Hematopoietic multipotent progenitor cell treated with erythropoietin and hydrocortisone succinate and interleukin-3 and kit ligand, for 15 days (in vitro differentiated cells): ENCODE results near the gene PIGQ.

Experiments used
- DNase-seq: peaks from one replicate; pipeline ENCODE4 v3.0.0-alpha.2; 2015; ENCODE audit warnings: low spot score

Gene PIGQ

DNA sequence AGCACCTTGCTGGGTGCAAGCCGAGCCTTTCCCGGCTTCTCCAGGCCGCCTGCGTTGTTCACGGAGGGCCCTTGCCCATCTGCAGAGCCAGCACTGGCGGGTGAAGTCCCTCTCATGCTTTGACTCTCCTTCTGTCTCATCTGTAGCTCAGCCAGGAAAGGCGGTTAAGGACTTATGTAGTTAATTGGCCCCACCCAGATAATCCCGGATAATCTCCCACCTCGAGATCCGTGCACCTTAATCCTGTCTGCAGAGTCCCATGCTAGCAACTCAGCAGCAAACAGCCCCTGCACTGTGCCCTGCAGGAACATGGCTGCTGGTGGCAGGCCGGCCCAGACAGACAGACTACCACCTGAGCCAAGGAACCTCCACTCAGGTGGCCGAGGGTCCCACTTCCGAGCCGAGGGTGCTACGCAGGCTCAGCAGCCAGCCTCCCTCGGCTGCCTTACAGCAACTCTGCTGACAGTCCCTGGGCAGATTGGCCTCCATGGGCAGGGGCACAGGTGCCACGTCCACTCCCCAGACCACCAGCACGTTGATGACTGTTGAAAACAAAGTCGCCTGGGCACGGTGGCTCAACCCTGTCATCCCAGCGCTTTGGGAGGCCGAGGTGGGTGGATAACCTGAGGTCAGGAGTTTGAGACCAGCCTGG is 37.0 kb downstream of the PIGQ start:
- DNase-seq, result no peak

- no peak for DNase-seq
Observed at GRCh38 chr16:608019-608418, 38.3 kb downstream of the PIGQ start.

DNA sequence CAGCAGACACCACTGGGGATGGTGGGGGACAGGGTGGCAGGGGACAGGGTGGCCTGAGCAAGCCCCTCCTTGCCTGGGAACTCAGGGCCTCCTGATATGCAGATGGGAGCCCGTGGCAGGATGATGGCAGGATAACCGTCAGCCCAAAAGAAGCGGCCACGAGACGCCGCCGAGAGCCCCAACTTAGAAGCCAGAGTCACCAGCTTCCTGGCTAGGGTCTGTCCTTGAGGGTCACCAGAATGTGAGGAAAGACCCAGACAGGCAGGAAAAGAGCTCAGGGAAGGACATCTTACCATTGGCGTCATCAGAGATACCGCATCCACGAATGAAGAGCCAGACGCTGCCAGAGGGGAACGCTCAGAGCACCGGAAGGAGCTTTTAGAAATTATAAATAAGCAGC is 39.5 kb downstream of the PIGQ start:
- no peak for DNase-seq

DNA sequence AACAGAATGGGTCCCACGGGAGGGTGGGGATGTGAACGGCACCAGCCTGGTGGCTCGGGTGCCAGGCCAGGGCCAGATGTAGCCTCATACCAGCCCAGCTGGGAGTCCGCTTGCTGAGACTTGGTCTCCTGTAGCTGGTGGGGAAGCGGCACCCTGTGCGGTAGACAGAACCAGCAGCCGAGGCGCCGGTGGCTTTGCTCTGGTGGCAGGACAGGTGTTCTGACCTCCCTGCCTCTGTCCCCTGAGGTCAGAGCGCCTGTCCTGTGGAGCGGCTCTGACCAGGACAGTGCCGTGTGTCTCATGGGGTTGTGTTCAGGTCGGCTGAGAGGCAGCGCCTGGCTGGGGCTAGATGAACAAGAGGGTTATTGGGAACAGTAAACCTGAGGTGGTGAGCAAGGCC is 40.2 kb downstream of the PIGQ start:
- no peak for DNase-seq

DNA sequence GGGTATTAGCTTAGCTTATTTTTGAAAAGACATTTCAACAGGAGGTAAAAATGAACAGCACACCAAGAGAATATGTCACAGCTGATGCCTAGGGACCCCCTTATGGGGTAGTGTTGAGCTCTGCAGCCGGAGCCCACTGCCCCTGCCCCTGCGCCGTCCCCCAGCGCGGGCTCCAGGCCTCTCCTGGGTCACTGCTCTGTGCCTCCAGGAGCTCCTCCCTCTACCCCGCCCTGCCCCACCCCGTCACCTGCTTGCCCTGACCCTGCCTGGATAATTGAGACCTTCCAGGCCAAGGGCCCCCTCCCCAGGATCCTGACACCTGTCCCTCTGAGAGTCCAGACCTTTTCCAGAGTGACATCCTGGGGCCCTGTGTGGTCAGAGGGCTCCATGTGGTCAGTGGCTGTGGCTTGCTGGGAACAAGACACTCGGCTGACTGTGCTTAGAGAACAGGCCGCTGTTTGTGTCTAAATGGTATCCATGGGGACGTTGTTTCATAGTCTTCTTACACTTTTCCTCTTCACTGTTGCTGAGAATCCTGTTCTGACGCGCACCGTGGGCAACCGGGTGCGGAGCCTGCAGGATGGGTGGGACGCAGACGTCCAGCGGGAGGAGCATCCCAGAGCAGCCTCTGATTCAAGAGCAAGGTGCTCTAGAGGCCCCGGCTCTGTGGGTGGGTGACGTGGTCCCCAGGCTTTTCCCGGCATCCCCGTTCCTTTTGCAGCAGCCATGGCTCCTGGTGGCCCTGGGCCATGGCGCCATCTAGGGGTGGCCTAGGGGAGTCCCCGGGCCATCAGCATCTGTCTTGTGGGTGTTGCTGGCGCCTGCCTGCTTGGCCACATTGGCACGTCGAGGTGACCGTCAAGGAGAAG is 41.0 kb downstream of the PIGQ start:
- DNase-seq, result peak; percentile 56

- DNase-seq, result no peak
Observed at GRCh38 chr16:615122-615521, 45.4 kb downstream of the PIGQ start.

DNA sequence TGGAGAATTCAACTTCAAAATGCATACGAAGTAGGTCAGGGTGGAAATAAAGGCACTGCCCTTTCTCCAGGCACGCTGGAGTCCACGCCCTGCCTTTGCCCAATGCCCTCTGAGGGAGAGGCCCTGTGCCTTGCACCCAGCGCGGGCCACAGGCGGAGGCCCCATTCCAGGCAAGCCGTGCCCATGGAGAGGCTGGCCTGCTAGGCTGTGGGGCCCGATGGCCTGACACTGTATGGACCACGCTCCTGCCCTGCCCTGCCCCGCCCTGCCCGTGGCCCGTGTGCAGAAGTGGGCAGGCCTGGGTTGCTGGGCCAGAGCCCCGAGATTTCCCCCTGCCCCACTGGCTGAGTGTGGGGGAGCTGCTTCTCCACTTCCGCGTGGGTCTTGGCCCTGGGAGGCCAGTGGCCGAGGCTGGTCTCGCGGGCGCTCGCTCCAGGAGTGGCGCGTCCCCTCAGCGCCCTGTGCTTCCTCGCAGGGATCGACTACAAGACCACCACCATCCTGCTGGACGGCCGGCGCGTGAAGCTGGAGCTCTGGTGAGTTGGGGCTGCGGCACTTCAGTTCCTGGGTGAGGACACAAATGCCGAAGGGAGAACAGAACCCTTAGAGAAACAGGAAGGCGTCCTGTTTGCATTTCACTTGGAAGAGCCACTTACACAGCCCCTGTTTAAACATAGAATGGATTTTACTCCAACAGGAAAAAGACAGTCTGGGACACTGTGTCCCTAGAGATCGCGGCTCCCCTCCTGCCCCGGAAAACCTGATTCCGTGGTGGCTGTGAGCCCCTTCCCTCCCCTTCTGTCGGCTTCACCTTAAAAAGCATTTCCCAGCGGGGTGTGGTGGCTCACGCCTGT is 47.2 kb downstream of the PIGQ start:
- no peak for DNase-seq

- DNase-seq, result no peak
Observed at GRCh38 chr16:617855-618254, 48.1 kb downstream of the PIGQ start.

- no peak for DNase-seq
Observed at GRCh38 chr16:619476-620100, 49.8 kb downstream of the PIGQ start.

DNA sequence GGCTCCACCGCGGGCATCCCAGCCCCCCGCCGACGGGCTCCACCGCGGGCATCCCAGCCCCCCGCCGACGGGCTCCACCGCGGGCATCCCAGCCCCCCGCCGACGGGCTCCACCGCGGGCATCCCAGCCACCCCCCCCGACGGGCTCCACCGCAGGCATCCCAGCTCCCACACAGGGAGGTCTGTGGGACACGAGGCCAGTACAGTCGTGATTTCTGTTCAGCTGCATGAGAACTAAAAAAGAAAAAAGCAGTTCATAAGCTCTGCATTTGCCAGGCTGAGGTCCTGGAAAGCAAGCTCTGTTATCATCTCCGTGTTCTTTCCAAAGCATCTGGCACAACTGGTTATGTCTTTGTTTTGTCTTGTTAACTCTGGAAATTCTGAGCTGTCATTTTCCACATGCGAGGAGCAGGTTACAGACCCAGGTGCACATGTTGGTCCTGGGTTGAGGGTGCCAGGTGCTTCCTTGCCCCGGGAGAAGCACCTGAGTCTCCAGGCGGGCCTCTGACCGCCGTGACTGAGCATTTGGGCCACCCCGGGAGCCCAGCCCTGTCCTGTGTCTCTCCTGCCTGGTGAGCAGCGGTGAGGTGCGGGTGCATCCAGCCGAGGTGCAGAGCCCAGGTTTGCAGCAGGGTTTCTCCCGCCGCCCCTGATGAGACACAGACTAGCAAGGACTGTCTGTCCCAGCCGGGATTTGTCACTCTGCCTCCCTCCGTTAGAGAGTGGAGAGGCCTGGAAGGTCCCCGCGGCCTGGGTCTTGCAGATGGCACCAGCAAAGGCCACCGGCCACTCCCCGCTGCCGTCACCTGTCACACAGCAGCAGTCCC is 51.1 kb downstream of the PIGQ start:
- DNase-seq, result no peak

GRCh38 chr16:621526-622105 is 51.8 kb downstream of the PIGQ start:
- peak; percentile 12 for DNase-seq

GRCh38 chr16:622920-623280 is 53.1 kb downstream of the PIGQ start:
- no peak for DNase-seq

DNA sequence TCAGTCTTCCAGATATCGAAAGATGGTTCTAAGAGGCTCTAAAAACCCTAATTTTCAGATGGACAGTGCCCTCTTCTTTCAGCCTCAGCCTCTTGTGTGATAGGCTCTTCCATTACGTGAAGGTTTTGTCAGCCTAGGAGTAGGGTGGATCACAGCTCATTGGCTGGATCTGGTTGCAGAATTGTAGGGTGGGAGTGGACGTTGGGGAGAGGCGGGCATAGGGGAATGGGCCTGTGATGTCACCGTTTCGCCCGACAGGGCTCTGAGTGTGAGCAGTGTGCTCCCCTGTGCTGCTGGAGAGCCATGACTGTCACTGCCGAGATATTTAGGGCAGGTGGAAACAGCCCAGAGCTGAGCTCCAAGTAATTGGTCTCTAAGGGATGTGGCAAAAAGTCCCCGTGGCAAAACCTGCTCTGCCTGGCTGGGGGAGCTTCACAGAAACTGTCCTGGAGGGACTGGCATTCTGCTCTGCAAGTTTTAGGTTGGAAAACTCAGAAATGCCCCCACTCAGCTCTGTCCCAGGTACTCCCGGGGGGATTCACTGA is 54.8 kb downstream of the PIGQ start:
- no peak for DNase-seq

GRCh38 chr16:625117-625976 is 55.6 kb downstream of the PIGQ start:
- DNase-seq, result no peak

GRCh38 chr16:625977-626765 is 56.4 kb downstream of the PIGQ start:
- no peak for DNase-seq

- no peak for DNase-seq
Observed at GRCh38 chr16:626787-627453, 57.2 kb downstream of the PIGQ start.

DNA sequence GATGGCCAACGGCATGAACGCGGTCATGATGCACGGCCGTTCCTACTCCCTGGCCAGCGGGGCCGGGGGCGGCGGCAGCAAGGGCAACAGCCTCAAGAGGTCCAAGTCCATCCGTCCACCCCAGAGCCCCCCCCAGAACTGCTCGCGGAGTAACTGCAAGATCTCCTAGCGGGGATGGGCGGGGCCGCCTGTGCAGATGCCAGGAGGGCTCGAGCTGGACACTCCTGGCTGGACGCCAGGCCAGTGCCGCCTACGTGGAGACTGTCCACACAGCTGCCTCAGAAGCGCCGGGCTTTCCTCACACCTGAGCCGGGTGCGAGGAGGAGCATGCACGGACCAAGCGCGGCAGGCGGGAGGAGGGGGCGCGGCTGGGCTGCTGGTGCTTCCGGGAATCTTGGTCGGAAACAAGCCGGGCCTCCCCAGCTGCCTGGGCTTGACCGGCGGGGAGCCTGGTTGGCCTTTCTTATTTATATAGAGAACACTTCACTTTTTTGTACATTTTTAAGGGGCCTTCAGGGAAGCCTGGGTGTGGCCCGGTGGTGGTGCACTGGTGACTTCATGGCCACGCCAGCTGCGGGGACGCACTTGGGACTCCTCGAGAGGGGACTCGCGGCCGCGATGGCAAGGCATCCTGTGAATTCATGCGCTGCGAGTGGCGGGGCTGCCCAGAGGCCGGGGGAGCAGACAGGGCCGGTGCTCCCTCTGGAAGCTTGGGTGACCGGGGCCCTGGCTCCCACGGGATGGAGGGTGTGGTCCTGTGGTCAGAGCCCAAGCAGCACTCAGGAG is 57.9 kb downstream of the PIGQ start:
- DNase-seq, result no peak
